Stimulated activated CD8-positive, alpha-beta memory T cell treated with anti-CD3 and anti-CD28 coated beads, Interleukin-15, amount 100 ng/mL, for 48 hours (primary cell): ENCODE results near the gene ALG1L2.
"Not testable (repeated sequence)": the region's sequence is repeated elsewhere in the genome, so short reads cannot be mapped to it uniquely, and the experiment has no call there.

ENCODE experiments used
- DNase-seq, 2 donors: peaks; one replicate each; pipeline ENCODE4 v3.0.0-alpha.2; 2020; ENCODE audit warnings: low read depth in 2 of 2

Gene ALG1L2

GRCh38 chr3:130122891-130123775 lies 41.5 kb downstream of the ALG1L2 start:
- DNase-seq = not testable (repeated sequence)

GRCh38 chr3:130125406-130125805 lies 43.8 kb downstream of the ALG1L2 start:
- not testable (repeated sequence) for DNase-seq

GRCh38 chr3:130136337-130136736 lies 54.7 kb downstream of the ALG1L2 start:
- DNase-seq = not testable (repeated sequence)

- not testable (repeated sequence) for DNase-seq
These were observed 56.1 kb downstream of the ALG1L2 start for GRCh38 chr3:130137685-130138084.

- DNase-seq = not testable (repeated sequence)
These were observed 57.4 kb downstream of the ALG1L2 start for GRCh38 chr3:130138992-130139391.

- DNase-seq = not testable (repeated sequence)
These were observed 59.1 kb downstream of the ALG1L2 start for GRCh38 chr3:130140756-130141155.

- DNase-seq = not testable (repeated sequence)
These were observed 62.2 kb downstream of the ALG1L2 start for GRCh38 chr3:130143648-130144327.

- not testable (repeated sequence) for DNase-seq
These were observed 62.7 kb downstream of the ALG1L2 start for GRCh38 chr3:130144328-130144650.

GRCh38 chr3:130145456-130145855 lies 63.8 kb downstream of the ALG1L2 start:
- DNase-seq = not testable (repeated sequence)

GRCh38 chr3:130146465-130146864 lies 64.8 kb downstream of the ALG1L2 start:
- DNase-seq = not testable (repeated sequence)
